22Rv1 (cell line): ENCODE results near the gene ZNF423.

Experiments used
- H3K27ac ChIP-seq: fragments of 450-650 bp; 2 replicates; pipeline ENCODE4 v1.5.1; 2017
- CTCF ChIP-seq: fragments of 450-650 bp; IDR thresholded peaks from 2 replicates; pipeline ENCODE4 v1.5.1; 2017; ENCODE audit warnings: mild to moderate bottlenecking
- ZFX ChIP-seq: fragments of 450-650 bp; IDR thresholded peaks from 2 replicates; pipeline ENCODE4 v1.6.1; 2017; ENCODE audit warnings: antibody characterized with exemption, borderline replicate concordance

Gene ZNF423

GRCh38 chr16:49700251-49701064, 155.5 kb downstream of the ZNF423 start:
- TF ChIP-seq CTCF (no peak), ZFX (no peak)
- H3K27ac ChIP-seq = no peak overlapping the region

GRCh38 chr16:49699841-49700175, 156.1 kb downstream of the ZNF423 start:
- no peak for TF ChIP-seq ZFX
- TF ChIP-seq CTCF = no peak
- no peak overlapping the region for H3K27ac ChIP-seq

- H3K27ac ChIP-seq = no peak overlapping the region
- no peak for TF ChIP-seq CTCF
- no peak for TF ChIP-seq ZFX
Measured at GRCh38 chr16:49698931-49699840, 156.7 kb downstream of the ZNF423 start.

GRCh38 chr16:49698453-49698815, 157.5 kb downstream of the ZNF423 start:
- no peak overlapping the region for H3K27ac ChIP-seq

GRCh38 chr16:49697631-49698452, 158.1 kb downstream of the ZNF423 start:
- H3K27ac ChIP-seq = no peak overlapping the region
- TF ChIP-seq CTCF = no peak

More at GRCh38 chr16:49698453-49698815, 157.5 kb downstream of the ZNF423 start:
- no peak for TF ChIP-seq CTCF
- TF ChIP-seq ZFX = no peak

GRCh38 chr16:49696414-49697101, 159.4 kb downstream of the ZNF423 start:
- TF ChIP-seq CTCF = no peak
- no peak for TF ChIP-seq ZFX
- H3K27ac ChIP-seq = no peak overlapping the region
